HEK293 (cell line): ENCODE results near the gene PLCXD1.
A peak's percentile ranks its signal among the peaks of the same experiment; 100 is the strongest.

Experiments used
- CTCF ChIA-PET: fragments of 350-600 bp; formaldehyde crosslinking; extraction: SDS; loops from one replicate; lab custom pipeline; 2021; ENCODE audit warnings: antibody characterized with exemption; lab: Yijun Ruan, JAX
- POLR2A ChIA-PET: fragments of 300-600 bp; formaldehyde crosslinking; extraction: SDS; loops from one replicate; lab custom pipeline; 2020; ENCODE audit warnings: antibody characterized with exemption, inconsistent platforms; lab: Yijun Ruan, JAX
- H3K27ac ChIP-seq: fragments of 200-500 bp; sonication (Bioruptor generic); 2 replicates; pipeline ENCODE4 v1.5.1; 2014; ENCODE audit warnings: low read depth, low read length, control low read depth, inconsistent platforms; ENCODE audit errors: extremely low read depth
- H3K36me3 ChIP-seq, 2 experiments: fragments of 200-500 bp in 1 of 2; sonication (Bioruptor generic) in 1 of 2; 1 replicate in 1 of 2; 2 replicates in 1 of 2; pipeline ENCODE4 v1.5.1; 2014 to 2017; ENCODE audit warnings: inconsistent platforms in 2 of 2, low read length in 2 of 2; ENCODE audit not compliant: control insufficient read depth in 2 of 2, insufficient read depth in 1 of 2
- H3K4me1 ChIP-seq: fragments of 200-500 bp; sonication (Bioruptor generic); 2 replicates; pipeline ENCODE4 v1.5.1; 2014; ENCODE audit warnings: mild to moderate bottlenecking, low read length, inconsistent platforms; ENCODE audit not compliant: control insufficient read depth, insufficient read depth
- H3K4me3 ChIP-seq: 2 replicates; pipeline ENCODE4 v1.5.1; 2011; ENCODE audit warnings: low read depth, mild to moderate bottlenecking, control low read depth, low read length, moderate library complexity
- H3K9me3 ChIP-seq: fragments of 200-500 bp; sonication (Bioruptor generic); 2 replicates; pipeline ENCODE4 v1.5.1; 2014; ENCODE audit warnings: low read depth, low read length, inconsistent platforms; ENCODE audit not compliant: control insufficient read depth, insufficient read depth
- FEZF1 ChIP-seq: fragments of 450-650 bp; formaldehyde crosslinking; IDR thresholded peaks from 2 replicates; pipeline ENCODE4 v1.5.1; 2016; ENCODE audit warnings: missing biosample characterization, missing genetic modification characterization
- GLIS1 ChIP-seq: fragments of 450-650 bp; formaldehyde crosslinking; IDR thresholded peaks from 2 replicates; pipeline ENCODE4 v1.5.1; 2016; ENCODE audit warnings: missing biosample characterization, missing genetic modification characterization
- GLIS2 ChIP-seq: fragments of 450-650 bp; formaldehyde crosslinking; IDR thresholded peaks from 2 replicates; pipeline ENCODE4 v1.5.1; 2016; ENCODE audit warnings: missing biosample characterization, missing genetic modification characterization
- KLF8 ChIP-seq: fragments of 450-650 bp; formaldehyde crosslinking; IDR thresholded peaks from 2 replicates; pipeline ENCODE4 v1.5.1; 2016; ENCODE audit warnings: missing biosample characterization, missing genetic modification characterization
- SP2 ChIP-seq: fragments of 450-650 bp; formaldehyde crosslinking; IDR thresholded peaks from 2 replicates; pipeline ENCODE4 v1.5.1; 2016; ENCODE audit warnings: missing biosample characterization, missing genetic modification characterization
- YY2 ChIP-seq: fragments of 450-650 bp; formaldehyde crosslinking; IDR thresholded peaks from 2 replicates; pipeline ENCODE4 v1.5.1; 2016; ENCODE audit warnings: missing biosample characterization, missing genetic modification characterization
- ZBTB21 ChIP-seq: fragments of 450-650 bp; formaldehyde crosslinking; IDR thresholded peaks from 2 replicates; pipeline ENCODE4 v1.5.1; 2017; ENCODE audit warnings: missing biosample characterization, missing genetic modification characterization
- ZBTB48 ChIP-seq: fragments of 450-650 bp; formaldehyde crosslinking; IDR thresholded peaks from 2 replicates; pipeline ENCODE4 v1.5.1; 2016; ENCODE audit warnings: missing biosample characterization, missing genetic modification characterization
- ZFHX2 ChIP-seq: fragments of 450-650 bp; formaldehyde crosslinking; conservative IDR thresholded peaks from 2 replicates; pipeline ENCODE4 v1.5.1; 2016; ENCODE audit warnings: missing biosample characterization, missing genetic modification characterization
- ZNF10 ChIP-seq: fragments of 450-650 bp; formaldehyde crosslinking; IDR thresholded peaks from 2 replicates; pipeline ENCODE4 v1.5.1; 2017; ENCODE audit warnings: missing biosample characterization, missing genetic modification characterization
- ZNF140 ChIP-seq: fragments of 450-650 bp; formaldehyde crosslinking; IDR thresholded peaks from 2 replicates; pipeline ENCODE4 v1.5.1; 2016; ENCODE audit warnings: missing biosample characterization, missing genetic modification characterization
- ZNF211 ChIP-seq: fragments of 450-650 bp; formaldehyde crosslinking; IDR thresholded peaks from 2 replicates; pipeline ENCODE4 v1.5.1; 2016; ENCODE audit warnings: low read depth, missing biosample characterization, missing genetic modification characterization
- ZNF26 ChIP-seq: fragments of 450-650 bp; formaldehyde crosslinking; IDR thresholded peaks from 2 replicates; pipeline ENCODE4 v1.5.1; 2016; ENCODE audit warnings: missing biosample characterization, missing genetic modification characterization
- ZNF335 ChIP-seq: fragments of 450-650 bp; formaldehyde crosslinking; conservative IDR thresholded peaks from 2 replicates; pipeline ENCODE4 v1.5.1; 2016; ENCODE audit warnings: missing biosample characterization, missing genetic modification characterization
- ZNF423 ChIP-seq: fragments of 450-650 bp; formaldehyde crosslinking; IDR thresholded peaks from 2 replicates; pipeline ENCODE4 v1.5.1; 2016; ENCODE audit warnings: missing biosample characterization, missing genetic modification characterization
- ZNF473 ChIP-seq: fragments of 450-650 bp; formaldehyde crosslinking; IDR thresholded peaks from 2 replicates; pipeline ENCODE4 v1.5.1; 2017; ENCODE audit warnings: missing biosample characterization, missing genetic modification characterization
- ZNF501 ChIP-seq: fragments of 450-650 bp; formaldehyde crosslinking; IDR thresholded peaks from 2 replicates; pipeline ENCODE4 v1.5.1; 2016; ENCODE audit warnings: missing biosample characterization, missing genetic modification characterization
- ZNF510 ChIP-seq: fragments of 450-650 bp; formaldehyde crosslinking; IDR thresholded peaks from 2 replicates; pipeline ENCODE4 v1.5.1; 2018; ENCODE audit warnings: mild to moderate bottlenecking, missing genetic modification characterization, missing biosample characterization; ENCODE audit not compliant: insufficient replicate concordance
- ZNF560 ChIP-seq: fragments of 450-650 bp; formaldehyde crosslinking; IDR thresholded peaks from 2 replicates; pipeline ENCODE4 v1.5.1; 2017; ENCODE audit warnings: missing biosample characterization, missing genetic modification characterization, borderline replicate concordance
- ZNF561 ChIP-seq: fragments of 450-650 bp; IDR thresholded peaks from 2 replicates; pipeline ENCODE4 v1.5.1; 2018; ENCODE audit warnings: missing biosample characterization, missing genetic modification characterization, borderline replicate concordance
- ZNF747 ChIP-seq: fragments of 450-650 bp; formaldehyde crosslinking; IDR thresholded peaks from 2 replicates; pipeline ENCODE4 v1.5.1; 2016; ENCODE audit warnings: missing biosample characterization, missing genetic modification characterization
- ZNF776 ChIP-seq: fragments of 450-650 bp; formaldehyde crosslinking; IDR thresholded peaks from 2 replicates; pipeline ENCODE4 v1.5.0; 2017; ENCODE audit warnings: missing biosample characterization, missing genetic modification characterization, borderline replicate concordance
- ZSCAN30 ChIP-seq: fragments of 450-650 bp; IDR thresholded peaks from 2 replicates; pipeline ENCODE4 v1.5.1; 2018; ENCODE audit warnings: missing biosample characterization, mild to moderate bottlenecking, missing genetic modification characterization, moderate library complexity
- TF ChIP-seq, protein P1 (sequence below): fragments of 450-650 bp; formaldehyde crosslinking; IDR thresholded peaks from 2 replicates; pipeline ENCODE4 v1.5.1; 2016; ENCODE audit warnings: missing biosample characterization, missing genetic modification characterization
- TF ChIP-seq, protein P2 (sequence below): fragments of 450-650 bp; formaldehyde crosslinking; IDR thresholded peaks from 2 replicates; pipeline ENCODE4 v1.5.1; 2016; ENCODE audit warnings: missing biosample characterization, missing genetic modification characterization

The PLCXD1 gene

DNA sequence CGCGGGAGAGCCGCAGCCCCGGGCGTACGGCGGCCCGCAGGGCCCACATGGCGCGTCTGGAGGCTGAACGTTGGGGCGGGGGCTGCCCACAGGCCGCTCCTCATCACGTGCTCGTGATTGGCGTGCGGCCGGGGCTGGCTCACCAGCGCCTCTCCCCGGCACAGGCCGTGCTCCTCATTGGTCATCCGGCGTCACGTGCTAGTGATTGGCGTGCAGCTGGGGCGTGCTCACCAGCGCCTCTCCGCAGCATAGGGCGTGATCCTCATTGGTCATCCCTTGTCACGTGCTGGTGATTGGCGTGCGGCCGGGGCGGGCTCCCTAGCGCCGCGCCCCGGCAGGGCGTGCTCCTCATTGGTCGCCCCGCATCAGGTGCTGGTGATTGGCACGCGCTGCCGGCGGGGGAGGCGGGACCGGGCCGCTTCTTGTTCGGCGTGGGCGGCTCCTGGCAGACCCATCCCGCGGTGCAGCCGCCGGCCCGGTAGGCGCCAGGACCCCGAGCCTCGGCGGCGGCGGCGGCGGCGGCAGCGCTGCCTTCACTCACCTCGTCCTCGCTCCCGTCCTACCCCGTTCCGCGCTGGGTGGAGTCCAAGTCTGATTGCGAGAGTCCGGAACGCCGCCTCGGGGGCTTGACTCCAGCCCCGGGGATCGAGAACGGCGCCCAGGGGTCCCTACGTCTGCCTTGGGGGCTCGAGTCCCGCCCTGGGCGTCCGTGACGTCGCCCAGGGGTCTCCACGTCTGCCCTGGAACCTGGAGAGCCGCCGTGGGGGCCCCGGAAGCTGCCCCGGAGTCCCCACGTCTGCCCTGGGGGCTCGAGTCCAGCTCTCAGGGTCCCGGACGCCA lies 37.8 kb downstream of the PLCXD1 start, which contains the start of gene GTPBP6 (continued):
- peak; percentile 80 for TF ChIP-seq ZFHX2 (tag by site-specific recombination)
- TF ChIP-seq, protein P1, sequence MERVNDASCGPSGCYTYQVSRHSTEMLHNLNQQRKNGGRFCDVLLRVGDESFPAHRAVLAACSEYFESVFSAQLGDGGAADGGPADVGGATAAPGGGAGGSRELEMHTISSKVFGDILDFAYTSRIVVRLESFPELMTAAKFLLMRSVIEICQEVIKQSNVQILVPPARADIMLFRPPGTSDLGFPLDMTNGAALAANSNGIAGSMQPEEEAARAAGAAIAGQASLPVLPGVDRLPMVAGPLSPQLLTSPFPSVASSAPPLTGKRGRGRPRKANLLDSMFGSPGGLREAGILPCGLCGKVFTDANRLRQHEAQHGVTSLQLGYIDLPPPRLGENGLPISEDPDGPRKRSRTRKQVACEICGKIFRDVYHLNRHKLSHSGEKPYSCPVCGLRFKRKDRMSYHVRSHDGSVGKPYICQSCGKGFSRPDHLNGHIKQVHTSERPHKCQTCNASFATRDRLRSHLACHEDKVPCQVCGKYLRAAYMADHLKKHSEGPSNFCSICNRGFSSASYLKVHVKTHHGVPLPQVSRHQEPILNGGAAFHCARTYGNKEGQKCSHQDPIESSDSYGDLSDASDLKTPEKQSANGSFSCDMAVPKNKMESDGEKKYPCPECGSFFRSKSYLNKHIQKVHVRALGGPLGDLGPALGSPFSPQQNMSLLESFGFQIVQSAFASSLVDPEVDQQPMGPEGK, result peak; percentile 34; the same call in 1 of the 2 replicates
- no peak for TF ChIP-seq ZNF211 (tag by site-specific recombination)
- TF ChIP-seq ZSCAN30 (tag by site-specific recombination), result peak; percentile 58
- TF ChIP-seq ZBTB48 (tag by site-specific recombination), result peak; percentile 57
- peak; percentile 94 for TF ChIP-seq ZNF10
- TF ChIP-seq KLF8 (tag by site-specific recombination), result peak; percentile 60; the same call in 1 of the 2 replicates
- no peak for TF ChIP-seq ZBTB21 (tag by site-specific recombination)
- TF ChIP-seq, protein P2, sequence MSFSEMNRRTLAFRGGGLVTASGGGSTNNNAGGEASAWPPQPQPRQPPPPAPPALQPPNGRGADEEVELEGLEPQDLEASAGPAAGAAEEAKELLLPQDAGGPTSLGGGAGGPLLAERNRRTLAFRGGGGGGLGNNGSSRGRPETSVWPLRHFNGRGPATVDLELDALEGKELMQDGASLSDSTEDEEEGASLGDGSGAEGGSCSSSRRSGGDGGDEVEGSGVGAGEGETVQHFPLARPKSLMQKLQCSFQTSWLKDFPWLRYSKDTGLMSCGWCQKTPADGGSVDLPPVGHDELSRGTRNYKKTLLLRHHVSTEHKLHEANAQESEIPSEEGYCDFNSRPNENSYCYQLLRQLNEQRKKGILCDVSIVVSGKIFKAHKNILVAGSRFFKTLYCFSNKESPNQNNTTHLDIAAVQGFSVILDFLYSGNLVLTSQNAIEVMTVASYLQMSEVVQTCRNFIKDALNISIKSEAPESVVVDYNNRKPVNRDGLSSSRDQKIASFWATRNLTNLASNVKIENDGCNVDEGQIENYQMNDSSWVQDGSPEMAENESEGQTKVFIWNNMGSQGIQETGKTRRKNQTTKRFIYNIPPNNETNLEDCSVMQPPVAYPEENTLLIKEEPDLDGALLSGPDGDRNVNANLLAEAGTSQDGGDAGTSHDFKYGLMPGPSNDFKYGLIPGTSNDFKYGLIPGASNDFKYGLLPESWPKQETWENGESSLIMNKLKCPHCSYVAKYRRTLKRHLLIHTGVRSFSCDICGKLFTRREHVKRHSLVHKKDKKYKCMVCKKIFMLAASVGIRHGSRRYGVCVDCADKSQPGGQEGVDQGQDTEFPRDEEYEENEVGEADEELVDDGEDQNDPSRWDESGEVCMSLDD (tag by site-specific recombination), result no peak
- TF ChIP-seq YY2 (tag by site-specific recombination), result no peak
- TF ChIP-seq ZNF747 (tag by site-specific recombination), result no peak
- peak; percentile 79 for TF ChIP-seq ZNF423 (tag by site-specific recombination)
- TF ChIP-seq ZNF561, result peak; percentile 69; the same call in 1 of the 2 replicates
- no peak for TF ChIP-seq ZNF140 (tag by site-specific recombination)

DNA sequence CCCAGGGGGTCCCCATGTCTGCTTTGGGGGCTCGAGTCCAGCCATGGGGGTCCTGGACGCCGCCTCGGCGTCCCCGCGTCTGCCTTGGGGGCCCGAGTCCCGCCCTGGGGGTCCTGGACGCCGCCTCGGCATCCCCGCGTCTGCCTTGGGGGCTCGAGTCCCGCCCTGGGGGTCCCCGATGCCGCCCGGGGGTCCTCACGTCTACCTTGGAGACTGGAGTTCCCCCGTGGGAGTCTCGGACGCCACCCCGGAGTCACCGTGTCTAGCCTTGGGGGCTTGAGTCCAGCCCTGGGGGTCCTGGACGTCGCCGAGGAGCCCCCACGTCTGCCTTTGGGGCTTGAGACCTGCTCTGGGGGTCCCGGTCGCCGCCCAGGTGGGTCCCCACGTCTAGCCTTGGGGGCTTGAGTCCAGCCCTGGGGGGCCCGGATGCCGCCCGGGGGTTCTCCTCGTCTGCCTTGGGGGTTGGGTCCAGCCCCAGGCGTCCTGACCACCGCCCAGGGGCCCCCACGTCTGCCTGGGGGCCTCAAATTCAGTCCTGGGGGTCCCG lies 38.5 kb downstream of the PLCXD1 start:
- peaks cover 12% of the 10 kb centered on the region for H3K4me1 ChIP-seq
- POLR2A ChIA-PET, result no interaction called here
- peak overlapping the region; percentile 79; the same call in 1 of the 2 replicates for H3K27ac ChIP-seq
- peaks cover 0 to 18% of the 10 kb centered on the region in 2 experiments; a peak in 1 of 3 replicates for H3K36me3 ChIP-seq
- CTCF ChIA-PET, result no interaction called here
- no peaks in the 10 kb centered on the region for H3K9me3 ChIP-seq
- peak overlapping the region; percentile 84 for H3K4me3 ChIP-seq
- no peak for TF ChIP-seq ZNF560 (tag by site-specific recombination)
- no peak for TF ChIP-seq ZNF501 (tag by site-specific recombination)
- TF ChIP-seq GLIS1 (tag by site-specific recombination), result peak; percentile 98
- TF ChIP-seq FEZF1, result no peak
- no peak for TF ChIP-seq ZNF140 (tag by site-specific recombination)
- 0 out of 2 replicates have a peak, but pooled peaks have one; percentile 1 for TF ChIP-seq ZBTB48 (tag by site-specific recombination)
- TF ChIP-seq SP2, result no peak
- TF ChIP-seq GLIS2 (tag by site-specific recombination), result peak; percentile 93
- no peak for TF ChIP-seq ZNF26 (tag by site-specific recombination)
- no peak; the same call in 1 of the 2 replicates for TF ChIP-seq ZNF335 (tag by site-specific recombination)
- TF ChIP-seq ZNF510 (tag by site-specific recombination), result no peak
- no peak for TF ChIP-seq ZNF776 (tag by site-specific recombination)
- TF ChIP-seq KLF8 (tag by site-specific recombination), result no peak
- TF ChIP-seq ZNF473 (tag by site-specific recombination), result no peak
- TF ChIP-seq, all 188 proteins: peak for 3
